ENCODE measurements around the gene TFCP2.
"Not testable (repeated sequence)": the region's sequence is repeated elsewhere in the genome, so short reads cannot be mapped to it uniquely, and the experiment has no call there.

TFCP2 gene, protein sequence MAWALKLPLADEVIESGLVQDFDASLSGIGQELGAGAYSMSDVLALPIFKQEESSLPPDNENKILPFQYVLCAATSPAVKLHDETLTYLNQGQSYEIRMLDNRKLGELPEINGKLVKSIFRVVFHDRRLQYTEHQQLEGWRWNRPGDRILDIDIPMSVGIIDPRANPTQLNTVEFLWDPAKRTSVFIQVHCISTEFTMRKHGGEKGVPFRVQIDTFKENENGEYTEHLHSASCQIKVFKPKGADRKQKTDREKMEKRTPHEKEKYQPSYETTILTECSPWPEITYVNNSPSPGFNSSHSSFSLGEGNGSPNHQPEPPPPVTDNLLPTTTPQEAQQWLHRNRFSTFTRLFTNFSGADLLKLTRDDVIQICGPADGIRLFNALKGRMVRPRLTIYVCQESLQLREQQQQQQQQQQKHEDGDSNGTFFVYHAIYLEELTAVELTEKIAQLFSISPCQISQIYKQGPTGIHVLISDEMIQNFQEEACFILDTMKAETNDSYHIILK

DNA sequence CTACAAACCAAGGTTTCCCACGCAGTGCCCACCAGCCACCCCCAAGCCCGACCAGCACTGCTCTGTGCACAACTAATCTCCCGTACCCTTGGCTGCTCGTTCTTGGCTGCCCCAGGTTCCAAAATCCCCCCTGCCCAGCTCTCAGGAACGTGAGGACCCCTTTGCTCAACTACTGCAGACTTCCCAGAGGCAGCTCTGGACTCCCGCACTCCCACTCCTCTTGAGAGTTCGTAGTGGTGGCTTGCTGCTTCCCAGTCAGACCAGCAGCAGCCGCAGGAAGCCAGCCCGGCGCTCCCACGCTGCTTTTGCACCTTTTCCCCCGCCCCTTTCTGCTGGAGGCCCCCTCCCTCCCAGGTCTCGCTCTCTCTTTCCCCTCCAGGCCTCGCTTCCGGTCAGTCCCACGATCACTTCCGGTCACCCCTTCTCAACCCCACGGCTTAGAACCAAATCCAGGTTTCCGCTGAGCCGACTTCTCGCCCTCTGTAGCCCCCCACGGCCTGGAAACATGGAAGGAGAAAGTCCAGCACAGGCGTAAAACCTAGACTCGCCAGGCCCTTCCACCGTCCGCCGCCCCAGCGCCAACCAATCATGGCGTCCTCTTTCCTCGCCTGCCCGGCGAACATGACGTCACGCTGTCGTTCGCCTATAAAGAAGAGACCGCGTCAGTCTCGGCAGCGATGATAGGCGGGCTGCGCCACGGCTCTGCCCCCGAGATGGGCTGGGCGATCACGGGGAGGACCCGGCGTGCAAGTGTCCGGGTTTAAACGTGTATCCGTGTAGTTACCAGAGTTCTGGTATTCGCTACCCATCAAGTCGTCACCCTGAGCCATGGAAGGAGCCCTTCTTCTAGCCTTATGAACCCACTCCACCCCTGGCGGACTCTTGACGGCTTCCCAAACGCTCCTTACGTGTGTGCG is at the start of gene TFCP2:
TSS of gene TFCP2 (minus strand) at position 621 of the 917 bp plus-strand sequence. CDS start 713 bp downstream, outside the sequence.
- peak; percentile 99 to 100 for ATAC-seq

DNA sequence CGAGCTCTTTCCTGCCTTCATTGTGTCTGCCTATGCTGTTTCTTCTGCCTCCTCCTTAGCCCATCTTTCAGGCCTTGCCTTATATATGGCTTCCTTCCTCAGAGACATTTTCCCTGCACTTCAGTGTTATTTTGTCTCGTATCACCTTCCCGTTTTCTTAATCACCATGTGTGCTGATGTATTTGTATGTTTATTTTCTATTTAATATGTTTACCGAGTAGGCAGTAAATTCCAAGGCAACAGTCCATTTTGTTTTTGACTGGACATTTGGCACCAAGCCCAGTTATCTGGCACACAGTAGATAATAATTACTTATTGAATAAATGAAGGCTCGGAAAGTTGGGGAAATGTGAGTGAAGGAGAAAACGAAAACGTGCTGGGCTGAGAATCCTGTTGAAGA is 49.5 kb upstream of the TFCP2 start:
- ATAC-seq = no peak

DNA sequence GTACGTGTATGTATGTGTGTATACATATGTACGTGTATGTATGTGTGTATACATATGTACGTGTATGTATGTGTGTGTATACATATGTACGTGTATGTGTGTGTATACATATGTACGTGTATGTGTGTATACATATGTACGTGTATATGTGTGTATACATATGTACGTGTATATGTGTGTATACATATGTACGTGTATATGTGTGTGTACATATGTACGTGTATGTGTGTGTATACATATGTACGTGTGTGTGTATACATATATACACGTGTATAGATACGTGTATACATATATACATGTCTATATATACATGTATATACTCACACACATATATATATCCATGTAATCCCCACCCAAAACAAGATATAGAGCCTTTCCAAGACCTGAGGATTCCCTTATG is 46.9 kb upstream of the TFCP2 start:
- not testable (repeated sequence) for ATAC-seq

DNA sequence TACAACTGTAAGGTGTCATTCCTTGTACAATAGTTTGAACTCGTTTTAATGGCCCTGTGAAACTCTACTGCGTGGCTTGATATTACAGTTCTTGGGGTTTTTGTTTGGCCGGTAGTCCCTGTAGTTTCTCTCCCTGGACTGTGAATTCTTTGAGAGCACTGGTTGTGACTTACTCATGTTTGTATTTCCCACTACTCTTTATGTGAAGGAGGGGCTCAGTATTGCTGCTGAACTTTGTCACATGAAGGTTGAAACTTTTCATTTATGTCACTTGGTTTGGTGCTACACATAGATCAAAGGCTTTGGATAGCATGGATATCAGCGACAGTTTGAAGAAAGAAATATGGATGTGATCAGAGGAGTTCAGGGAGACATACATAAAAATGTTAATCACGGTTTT is 46.4 kb upstream of the TFCP2 start:
- no peak for ATAC-seq

DNA sequence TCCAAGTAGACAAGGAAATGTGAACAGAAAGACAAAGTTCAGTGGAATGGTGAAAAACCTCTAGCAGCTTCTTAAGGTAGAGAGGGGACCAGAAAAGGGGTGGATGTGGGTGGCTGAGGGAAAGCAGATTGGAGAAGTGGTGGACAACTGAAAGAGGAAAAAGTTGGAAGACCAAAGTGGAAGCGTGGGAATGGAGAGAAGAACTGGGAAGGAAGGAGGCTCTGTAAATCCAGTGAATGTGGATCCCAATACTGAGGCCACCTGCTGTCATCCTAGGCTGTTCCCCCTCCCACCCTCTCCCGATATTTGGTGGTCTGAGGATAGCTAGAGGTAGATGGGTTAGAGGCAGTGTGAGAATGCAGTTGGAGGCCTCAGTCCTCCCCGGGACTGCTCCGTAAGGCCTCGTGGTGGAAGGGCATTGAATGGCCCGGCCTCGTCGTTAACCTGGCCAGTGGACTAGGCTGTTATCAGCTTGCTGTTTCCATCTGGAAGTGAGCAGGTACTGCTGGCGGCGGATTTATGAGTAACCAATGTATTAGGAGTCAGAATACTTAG is 45.7 kb upstream of the TFCP2 start:
- no peak for ATAC-seq

DNA sequence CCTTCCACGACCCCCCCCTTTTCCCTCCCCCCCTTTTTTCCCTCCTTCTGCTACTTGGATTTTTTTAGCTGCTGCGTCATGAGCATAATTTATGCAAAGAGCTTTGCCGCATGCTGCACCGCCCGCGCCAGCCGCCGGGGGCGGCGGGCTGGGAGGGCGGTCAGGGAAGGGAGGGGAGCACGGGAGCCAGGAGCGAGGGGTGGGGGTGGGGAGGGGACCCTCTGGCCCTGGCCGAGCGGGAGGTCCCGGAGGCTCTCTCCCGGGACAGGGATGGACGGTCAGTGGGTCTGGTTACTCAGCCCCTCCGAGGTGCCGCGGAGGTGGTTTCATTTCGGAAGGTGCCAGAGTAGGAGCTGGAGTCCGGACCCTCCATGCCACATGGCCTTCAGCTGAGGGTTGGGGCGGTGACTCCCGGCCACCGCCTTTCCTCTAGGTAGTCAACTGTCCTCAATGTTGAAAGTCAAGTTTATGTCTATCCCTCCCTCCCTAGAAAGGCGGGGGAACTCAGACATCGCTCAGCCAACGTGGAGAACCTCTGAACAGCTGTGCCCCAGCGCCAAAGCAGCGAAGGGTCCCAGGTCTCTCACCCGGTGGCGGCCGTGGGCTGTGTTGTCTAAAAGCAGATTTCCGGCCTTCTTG is 45.2 kb upstream of the TFCP2 start, which contains the start of gene POU6F1:
TSS of gene POU6F1 (minus strand) at position 95 of the 639 bp plus-strand sequence. CDS start 11,226 bp downstream, outside the sequence.
- peak; percentile 83 to 85 for ATAC-seq

DNA sequence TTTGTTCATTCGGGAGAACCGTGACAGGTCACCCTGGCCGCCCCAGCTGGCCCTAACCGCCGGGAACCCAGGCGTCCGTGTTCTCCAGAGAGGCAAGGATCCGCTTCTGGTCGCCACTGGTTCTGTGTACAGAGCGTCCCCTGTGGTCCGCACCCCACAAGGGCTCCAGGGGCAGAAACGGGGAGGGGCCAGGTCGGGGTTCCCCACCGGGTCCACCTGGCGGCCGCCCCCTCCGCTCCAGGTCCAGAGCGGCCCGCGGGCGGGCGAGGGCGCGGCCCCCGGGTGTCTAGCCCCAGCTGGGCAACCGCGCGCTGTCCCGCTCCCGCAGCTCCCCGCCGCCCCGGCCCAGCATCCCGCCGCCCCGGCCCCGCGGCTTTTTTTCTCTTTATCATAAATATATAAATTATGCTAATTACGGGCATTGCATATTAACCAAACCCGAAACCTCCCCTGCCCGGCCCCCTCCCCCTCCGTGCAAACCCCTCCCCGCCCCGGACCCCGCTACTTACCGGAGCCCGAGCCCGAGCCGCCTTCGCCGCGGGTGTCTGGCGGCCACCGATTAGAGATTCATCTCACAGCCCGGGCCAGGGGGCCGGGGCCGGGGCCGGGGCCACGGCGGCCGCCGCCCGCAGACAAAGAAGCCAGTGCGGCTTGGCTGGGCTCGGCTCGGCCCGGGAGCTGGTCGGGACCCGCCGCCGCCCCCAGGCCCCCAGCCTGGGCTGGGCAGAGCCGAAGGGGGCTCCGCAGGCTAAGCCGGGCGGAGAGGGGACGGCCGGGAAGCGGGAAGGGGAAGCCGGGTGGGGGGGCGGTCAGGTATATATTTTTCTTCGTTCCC is 44.4 kb upstream of the TFCP2 start:
- ATAC-seq = peak; percentile 39 to 42

DNA sequence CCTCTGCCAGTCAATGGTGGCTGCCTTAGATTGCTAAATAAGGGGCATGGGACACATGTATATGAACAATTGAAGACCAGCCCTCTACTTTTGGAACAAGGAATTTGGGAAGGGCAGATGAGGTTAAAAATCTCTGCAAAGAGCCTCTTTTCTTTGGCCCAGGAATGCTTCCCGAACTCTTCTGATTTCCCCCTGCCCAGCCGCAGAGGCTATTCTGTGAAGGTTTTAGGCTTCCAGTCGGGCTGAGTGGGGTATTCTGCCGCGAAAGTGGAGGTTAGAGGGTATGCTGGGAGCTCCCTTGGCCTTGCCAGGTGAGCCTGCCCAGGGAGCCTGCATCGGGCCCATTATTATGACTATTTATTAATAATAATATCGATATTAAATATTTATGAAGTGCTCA is 43.7 kb upstream of the TFCP2 start:
- ATAC-seq = no peak

DNA sequence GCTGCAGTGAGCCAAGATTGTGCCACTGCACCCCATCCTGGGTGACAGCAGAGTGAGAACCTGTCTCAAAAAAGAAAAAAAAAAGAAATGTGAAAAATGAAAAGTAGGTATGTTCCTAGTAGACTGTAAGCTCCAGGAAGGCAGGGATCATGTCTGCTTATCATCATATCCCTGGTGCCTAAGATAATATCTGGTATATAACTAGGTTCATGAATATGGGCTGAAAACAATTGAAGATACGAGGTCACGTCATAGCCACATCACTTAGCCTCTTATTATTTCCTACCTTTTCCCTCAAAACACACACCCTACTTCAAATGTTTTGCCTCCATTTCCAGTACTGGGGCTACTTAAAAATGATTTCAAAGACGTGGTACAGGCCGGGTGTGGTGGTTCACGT is 42.0 kb upstream of the TFCP2 start:
- ATAC-seq = no peak

DNA sequence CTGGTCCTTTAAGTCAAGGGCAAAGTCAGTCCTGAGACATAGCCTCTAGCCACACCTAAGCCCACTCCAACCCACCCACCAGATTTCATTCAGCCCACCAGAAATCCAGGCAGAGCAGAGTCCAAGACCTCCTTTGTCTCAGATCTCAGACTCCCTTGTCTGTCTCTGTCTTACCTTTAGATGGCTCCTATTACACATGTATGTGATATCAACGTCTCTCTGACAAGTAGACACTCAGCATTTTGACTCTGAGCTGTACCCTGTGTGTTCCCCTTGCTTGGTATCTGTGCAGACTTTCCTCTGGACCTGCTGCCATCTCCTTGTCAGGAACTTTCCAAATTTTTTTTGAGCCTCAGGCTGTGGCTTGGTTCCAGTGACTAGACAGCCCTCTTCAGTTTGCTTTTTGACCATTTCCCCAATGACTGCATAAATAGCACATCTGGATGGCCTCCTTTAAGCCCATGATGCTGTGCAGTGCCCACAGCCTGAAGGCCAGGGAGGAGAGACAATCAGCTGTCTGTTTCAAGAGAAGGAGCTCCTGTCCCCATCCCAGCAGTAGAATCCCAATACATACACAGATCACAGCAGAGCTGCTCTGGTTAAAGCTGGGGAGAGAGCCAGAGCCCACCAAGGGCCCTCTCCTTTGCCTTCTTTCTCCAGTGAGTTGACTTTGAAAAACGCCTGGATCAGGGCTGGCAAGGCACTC is 37.9 kb upstream of the TFCP2 start:
- ATAC-seq = no peak

DNA sequence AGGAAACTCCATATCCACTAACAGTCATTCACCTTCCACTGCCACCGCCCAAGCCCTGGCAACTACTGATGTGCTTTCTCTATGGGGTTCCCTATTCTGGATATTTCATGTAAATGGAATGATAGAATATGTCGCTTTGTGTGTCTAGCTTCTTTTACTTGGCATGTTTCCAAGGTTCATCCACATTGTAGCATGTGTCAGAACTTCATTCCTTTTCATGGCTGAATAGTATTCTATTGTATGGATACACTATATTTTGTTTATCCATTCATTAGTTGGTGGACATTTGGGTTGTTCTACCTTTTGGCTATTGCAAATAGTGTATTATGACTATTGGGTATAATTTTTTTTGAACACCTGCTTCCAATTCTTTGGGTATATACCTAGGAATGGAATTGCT is 36.3 kb upstream of the TFCP2 start:
- ATAC-seq = no peak

DNA sequence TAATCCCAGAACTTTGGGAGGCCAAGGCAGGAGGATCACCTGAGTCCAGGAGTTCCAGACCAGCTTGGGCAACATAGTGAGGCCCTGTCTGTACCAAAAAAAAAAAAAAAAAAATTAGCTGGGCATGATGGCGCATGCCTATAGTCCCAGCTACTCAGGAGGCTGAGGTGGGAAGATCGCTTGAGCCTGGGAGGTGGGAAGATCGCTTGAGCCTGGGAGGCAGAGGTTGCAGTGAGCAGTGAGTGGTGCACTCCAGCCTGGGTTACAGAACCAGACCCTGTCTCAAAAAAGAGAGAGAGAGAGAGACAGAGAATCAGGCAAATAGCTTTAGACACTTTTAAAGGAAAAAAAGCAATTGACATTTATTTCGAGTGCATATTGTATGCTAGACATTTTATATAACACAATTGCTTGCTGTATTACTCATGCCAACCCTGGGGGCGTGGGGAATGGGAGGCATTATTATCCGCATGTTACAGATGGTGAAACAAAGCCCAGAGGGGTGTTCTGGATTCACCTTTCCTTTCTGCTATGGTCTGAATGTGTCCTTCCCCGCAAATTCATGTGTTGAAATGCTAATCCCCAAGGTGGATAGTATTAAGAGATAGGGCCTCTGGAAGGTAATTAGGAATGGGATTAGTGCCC is 35.2 kb upstream of the TFCP2 start:
- no peak for ATAC-seq

DNA sequence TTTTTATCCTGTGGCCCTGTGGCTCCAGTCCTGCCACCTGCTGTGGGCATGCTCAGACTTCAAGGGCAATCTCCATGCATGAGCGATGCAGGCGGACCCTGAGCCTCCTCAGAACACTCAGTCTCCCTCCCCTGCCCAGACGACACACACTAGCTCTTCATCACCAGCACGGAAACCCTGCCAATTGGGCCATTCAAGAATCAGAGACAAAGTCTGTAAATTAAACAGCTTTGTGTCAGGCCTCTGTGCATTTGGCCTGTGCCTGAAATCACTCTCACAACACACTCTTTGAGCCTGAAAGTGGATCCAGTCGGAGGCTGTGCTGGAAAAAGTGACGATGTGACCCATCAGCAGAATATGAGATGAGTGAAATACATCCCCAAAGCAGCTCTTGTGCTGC is 32.4 kb upstream of the TFCP2 start:
- ATAC-seq = no peak

DNA sequence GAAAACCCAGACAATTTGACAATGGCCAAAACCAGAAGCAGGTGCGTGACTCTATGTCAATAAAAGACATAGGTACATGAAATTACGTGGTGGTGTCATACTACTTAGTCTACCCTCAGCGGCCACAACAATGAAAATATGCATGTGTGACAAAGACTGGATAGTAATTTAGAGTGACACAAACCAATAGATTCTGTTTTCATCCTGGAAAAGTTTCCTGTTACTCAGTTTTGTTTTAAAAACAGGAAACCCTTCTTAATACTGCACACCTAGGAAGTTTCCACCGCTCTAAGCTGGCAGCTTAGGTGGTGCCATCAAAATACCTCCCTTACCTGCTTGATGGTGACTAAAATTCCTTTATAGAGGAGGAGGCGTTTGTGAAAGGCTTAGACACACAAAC is 29.8 kb upstream of the TFCP2 start:
- ATAC-seq = no peak

DNA sequence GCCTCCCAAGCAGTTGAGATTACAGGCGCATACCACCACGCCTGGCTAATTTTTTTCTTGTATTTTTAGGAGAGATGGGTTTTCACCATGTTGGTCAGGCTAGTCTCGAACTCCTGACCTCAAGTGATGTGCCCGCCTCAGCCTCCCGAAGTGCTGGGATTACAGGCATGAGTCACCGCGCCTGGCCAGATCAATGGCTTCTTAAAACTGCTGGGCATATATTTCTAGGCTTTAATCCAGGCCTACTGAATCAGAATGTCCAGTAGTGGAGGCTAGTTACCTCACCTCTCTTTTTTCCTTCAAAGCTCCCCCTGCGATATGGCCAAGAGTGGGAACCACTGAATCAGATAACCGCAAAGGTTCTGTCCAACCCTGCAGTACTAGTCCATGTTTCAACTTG is 27.9 kb upstream of the TFCP2 start:
- ATAC-seq = no peak

DNA sequence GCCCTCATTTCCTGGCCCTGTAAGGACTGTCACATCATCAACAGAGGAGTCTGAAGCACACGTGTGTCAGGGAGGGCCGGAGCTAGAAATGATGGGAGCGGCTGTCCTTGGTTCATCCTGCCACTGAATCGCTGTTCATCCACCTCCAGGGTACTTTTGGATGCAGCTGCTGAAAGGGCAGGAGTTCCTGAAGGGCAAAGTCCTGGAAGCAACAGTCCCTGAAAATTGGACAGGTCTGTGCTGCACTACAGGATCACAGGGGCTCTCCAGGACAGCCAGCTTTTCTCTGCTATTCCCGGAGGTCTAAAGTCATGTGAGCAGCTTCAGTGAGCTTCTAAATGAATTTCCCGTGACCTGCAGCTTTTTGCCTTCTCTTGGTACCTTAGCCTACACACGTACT is 27.2 kb upstream of the TFCP2 start:
- ATAC-seq = no peak

DNA sequence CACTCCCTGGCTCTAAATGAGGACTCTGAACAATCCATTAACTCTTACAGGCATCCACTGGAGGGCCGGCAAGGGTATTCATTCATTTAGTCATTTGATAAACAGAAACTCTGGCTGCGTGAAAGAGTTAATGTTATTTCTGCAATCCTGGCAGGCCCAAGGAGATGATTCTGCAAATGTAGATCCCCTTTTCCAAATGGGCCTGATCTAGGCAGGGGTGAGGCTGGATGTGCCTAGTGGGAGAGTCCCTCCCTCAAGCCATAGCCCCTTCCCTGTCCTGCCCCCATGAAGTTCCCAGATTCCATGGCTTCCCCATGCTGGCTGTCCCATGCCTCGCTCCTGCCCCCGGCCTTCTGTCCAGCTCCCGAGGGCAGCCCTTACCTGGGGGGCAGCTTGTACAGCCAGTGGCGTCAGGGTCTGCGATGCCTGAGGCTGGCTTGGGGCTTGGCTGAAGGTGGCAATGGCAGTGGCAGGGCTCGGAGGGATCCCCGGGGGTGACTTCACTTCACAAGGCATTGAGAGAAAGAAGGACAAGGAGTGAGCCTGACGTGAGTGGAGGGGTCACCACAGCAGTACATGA is 26.5 kb upstream of the TFCP2 start:
- ATAC-seq = no peak

DNA sequence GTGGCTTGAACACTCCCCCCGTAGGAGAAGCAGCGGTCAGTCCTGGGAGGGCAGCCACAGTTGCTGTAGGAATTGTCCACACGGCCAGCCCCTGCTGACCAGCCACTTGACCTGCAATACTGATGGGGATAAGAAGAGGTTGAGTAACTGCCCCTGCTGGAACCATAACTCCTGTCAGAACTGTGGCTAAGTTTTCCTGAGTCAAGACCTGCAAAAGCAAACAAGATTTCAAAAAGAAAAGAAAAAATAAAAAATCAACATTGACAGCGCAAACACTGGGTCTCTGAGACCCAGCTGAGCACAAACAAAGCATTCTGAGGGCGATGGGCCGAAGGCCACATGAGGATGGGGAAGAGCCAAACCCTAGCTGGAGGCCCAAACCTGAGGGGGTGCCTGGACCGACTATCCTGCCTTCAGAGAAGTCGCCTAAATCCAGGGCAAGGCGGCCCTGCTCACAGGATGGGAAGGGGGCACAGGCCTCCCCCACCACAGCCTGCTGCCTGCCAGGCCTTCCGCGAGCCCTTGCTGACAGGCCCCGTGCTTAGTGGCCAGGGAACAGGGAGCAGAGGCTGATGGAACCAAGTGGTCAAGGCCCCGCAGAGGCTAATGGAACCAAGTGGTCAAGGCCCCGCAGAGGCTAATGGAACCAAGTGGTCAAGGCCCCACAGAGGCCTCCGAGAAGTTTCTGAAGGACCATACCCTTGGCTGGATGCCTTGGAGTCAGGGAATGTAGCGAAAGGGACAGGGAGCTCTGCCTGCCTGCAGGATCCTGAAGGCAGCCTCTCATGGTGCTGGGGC is 25.8 kb upstream of the TFCP2 start:
- ATAC-seq = no peak

Measured in activated CD4-positive, CD25-positive, alpha-beta regulatory T cell treated with anti-CD3 and anti-CD28 coated beads, Interleukin-2, amount 50 U/mL, for 24 hours (primary cell).